Esophagus muscularis mucosa (tissue), 2 donors: ENCODE data around the gene ECD.
"Not testable (repeated sequence)": the region's sequence is repeated elsewhere in the genome, so short reads cannot be mapped to it uniquely, and the experiment has no call there.

Experiments
- EP300 ChIP-seq: sonication (generic); formaldehyde crosslinking; IDR thresholded peaks from one replicate; pipeline ENCODE4 v1.6.1; 2017; ENCODE audit warnings: antibody characterized with exemption
- POLR2A ChIP-seq: fragments of 450-650 bp; IDR thresholded peaks from one replicate; pipeline ENCODE4 v1.6.1; 2017; ENCODE audit warnings: antibody characterized with exemption, moderate library complexity, mild to moderate bottlenecking, low read depth

GRCh38 chr10:73150633-73151413 lies 17.0 kb downstream of the ECD start:
- TF ChIP-seq POLR2A, EP300: not testable (repeated sequence)
